WTC11 (cell line): Measurements from ENCODE around the gene BICC1. TPM values are rescaled to one million over a fixed set of nuclear protein-coding genes. Genes with fewer than 3 reads are reported as not detected.

Source experiments
- ATAC-seq: fragments of 200-7000 bp; cut with Tn5 transposase; 2 replicates; pipeline ENCODE4 v1.10.0; 2021; ENCODE audit warnings: mild to moderate bottlenecking, moderate library complexity
- CTCF ChIA-PET: fragments of 300-600 bp; sonication (Branson Sonifier 250); formaldehyde crosslinking; loops from one replicate; lab custom pipeline; 2021; ENCODE audit warnings: antibody characterized with exemption; lab: Charles Lee
- POLR2A ChIA-PET: fragments of 350-600 bp; sonication (Branson Sonifier 250); formaldehyde crosslinking; loops from one replicate; lab custom pipeline; 2021; ENCODE audit warnings: antibody characterized with exemption; lab: Charles Lee
- DNase-seq: peaks from one replicate; pipeline ENCODE4 v3.0.0; 2021; ENCODE audit warnings: low spot score
- H3K27ac Mint-ChIP-seq: 2 replicates; pipeline ENCODE4 v1.8.0; 2021; ENCODE audit warnings: mixed read lengths
- H3K27me3 Mint-ChIP-seq: 2 replicates; pipeline ENCODE4 v1.8.0; 2021; ENCODE audit warnings: low read depth, mild to moderate bottlenecking, moderate library complexity, mixed read lengths
- H3K36me3 Mint-ChIP-seq: 2 replicates; pipeline ENCODE4 v1.8.0; 2021; ENCODE audit warnings: mixed read lengths
- H3K4me1 Mint-ChIP-seq: 2 replicates; pipeline ENCODE4 v1.8.0; 2022; ENCODE audit warnings: mixed read lengths
- H3K4me3 Mint-ChIP-seq: 2 replicates; pipeline ENCODE4 v1.8.0; 2021; ENCODE audit warnings: mild to moderate bottlenecking, moderate library complexity, mixed read lengths
- H3K9me3 Mint-ChIP-seq: 2 replicates; pipeline ENCODE4 v1.8.0; 2021; ENCODE audit warnings: mixed read lengths
- ATF6 ChIP-seq: sonication (generic); formaldehyde crosslinking; IDR thresholded peaks from 2 replicates; pipeline ENCODE4 v1.8.1; 2023; ENCODE audit warnings: mild to moderate bottlenecking, missing genetic modification reagents
- CBFB ChIP-seq: sonication (generic); formaldehyde crosslinking; IDR thresholded peaks from 2 replicates; pipeline ENCODE4 v1.8.1; 2022; ENCODE audit warnings: mild to moderate bottlenecking, low read depth, missing genetic modification reagents
- CDX4 ChIP-seq: fragments of 250-450 bp; sonication (Bioruptor Pico); IDR thresholded peaks from 2 replicates; pipeline ENCODE4 v1.9.0; 2021; ENCODE audit warnings: moderate library complexity, mild to moderate bottlenecking, inconsistent platforms, borderline replicate concordance
- CREM ChIP-seq: sonication (generic); formaldehyde crosslinking; IDR thresholded peaks from 2 replicates; pipeline ENCODE4 v1.8.1; 2022; ENCODE audit warnings: mild to moderate bottlenecking, missing genetic modification reagents, moderate library complexity
- E2F1 ChIP-seq: sonication (generic); formaldehyde crosslinking; IDR thresholded peaks from 2 replicates; pipeline ENCODE4 v1.8.0; 2022; ENCODE audit warnings: mild to moderate bottlenecking, missing genetic modification reagents
- EMX1 ChIP-seq: fragments of 250-450 bp; sonication (Bioruptor Pico); IDR thresholded peaks from 2 replicates; pipeline ENCODE4 v1.8.0; 2021; ENCODE audit warnings: mild to moderate bottlenecking
- FOXK1 ChIP-seq: sonication (generic); formaldehyde crosslinking; IDR thresholded peaks from 2 replicates; pipeline ENCODE4 v1.8.0; 2022; ENCODE audit warnings: mild to moderate bottlenecking, moderate library complexity, missing genetic modification reagents
- FOXP4 ChIP-seq: sonication (generic); formaldehyde crosslinking; IDR thresholded peaks from 2 replicates; pipeline ENCODE4 v1.8.0; 2022; ENCODE audit warnings: mild to moderate bottlenecking, missing genetic modification reagents
- GRHL2 ChIP-seq: fragments of 250-450 bp; sonication (Bioruptor Pico); IDR thresholded peaks from 2 replicates; pipeline ENCODE4 v1.8.0; 2022; ENCODE audit warnings: mild to moderate bottlenecking, moderate library complexity; ENCODE audit not compliant: insufficient replicate concordance, severe bottlenecking
- IRF1 ChIP-seq: sonication (generic); formaldehyde crosslinking; IDR thresholded peaks from 2 replicates; pipeline ENCODE4 v1.8.0; 2023; ENCODE audit warnings: missing genetic modification reagents
- IRF2 ChIP-seq: sonication (generic); formaldehyde crosslinking; IDR thresholded peaks from 2 replicates; pipeline ENCODE4 v1.8.0; 2022; ENCODE audit warnings: low read depth, missing genetic modification reagents, borderline replicate concordance
- NR2C2 ChIP-seq: sonication (generic); formaldehyde crosslinking; IDR thresholded peaks from 2 replicates; pipeline ENCODE4 v1.8.0; 2022; ENCODE audit warnings: mild to moderate bottlenecking, missing genetic modification reagents
- OVOL2 ChIP-seq: fragments of 250-450 bp; sonication (Bioruptor Pico); IDR thresholded peaks from 2 replicates; pipeline ENCODE4 v1.9.0; 2021; ENCODE audit warnings: mild to moderate bottlenecking, borderline replicate concordance
- RELA ChIP-seq: sonication (generic); formaldehyde crosslinking; IDR thresholded peaks from 2 replicates; pipeline ENCODE4 v1.8.1; 2022; ENCODE audit warnings: missing genetic modification reagents, mild to moderate bottlenecking, borderline replicate concordance
- SP1 ChIP-seq: sonication (generic); formaldehyde crosslinking; conservative IDR thresholded peaks from 2 replicates; pipeline ENCODE4 v1.8.1; 2022; ENCODE audit warnings: missing genetic modification reagents
- USF1 ChIP-seq: sonication (generic); formaldehyde crosslinking; IDR thresholded peaks from 2 replicates; pipeline ENCODE4 v1.8.0; 2022; ENCODE audit warnings: mild to moderate bottlenecking, missing genetic modification reagents
- ZNF263 ChIP-seq: sonication (generic); formaldehyde crosslinking; IDR thresholded peaks from 2 replicates; pipeline ENCODE4 v1.8.1; 2022; ENCODE audit warnings: low read depth, mild to moderate bottlenecking, moderate library complexity, missing genetic modification reagents
- ZNF532 ChIP-seq: fragments of 250-450 bp; sonication (Bioruptor Pico); IDR thresholded peaks from 2 replicates; pipeline ENCODE4 v1.9.0; 2021; ENCODE audit warnings: mild to moderate bottlenecking, borderline replicate concordance
- ZNF671 ChIP-seq: fragments of 250-450 bp; sonication (Bioruptor Pico); IDR thresholded peaks from 2 replicates; pipeline ENCODE4 v1.8.0; 2021; ENCODE audit warnings: mild to moderate bottlenecking
- ZSCAN18 ChIP-seq: fragments of 250-450 bp; sonication (Bioruptor Pico); IDR thresholded peaks from 2 replicates; pipeline ENCODE4 v2.1.2; 2022; ENCODE audit warnings: mild to moderate bottlenecking, moderate library complexity
- total RNA-seq: library from RNA; stranded (reverse); gene quantifications from 3 replicates; pipeline ENCODE4 v1.2.3, GENCODE V29; 2021

BICC1 gene
- total RNA-seq, 1 experiment from 2014 or later = 0.61 TPM

- H3K4me1 Mint-ChIP-seq = 0 out of 2 replicates have a peak, but pooled peaks cover 2% of the 10 kb centered on the region
- DNase-seq (no peak), ATAC-seq (no peak)
- TF ChIP-seq RELA (no peak), EMX1 (CRISPR knock-in tag) (no peak), CBFB (no peak), FOXK1 (CRISPR knock-in tag) (no peak), USF1 (CRISPR knock-in tag) (no peak), FOXP4 (no peak), E2F1 (CRISPR knock-in tag) (no peak), SP1 (CRISPR knock-in tag) (no peak), ZNF671 (CRISPR knock-in tag) (no peak), IRF2 (CRISPR knock-in tag) (no peak), ZNF263 (CRISPR knock-in tag) (no peak), CREM (CRISPR knock-in tag) (no peak), OVOL2 (no peak), IRF1 (CRISPR knock-in tag) (no peak), NR2C2 (CRISPR knock-in tag) (no peak)
- ChIA-PET CTCF (interaction anchor here (1.2 kb wide), 1 partner anchor 290 kb away, joined by 3 read pairs; no protein-coding TSS in a partner anchor), POLR2A (no interaction called here)
- H3K4me3 Mint-ChIP-seq = no peak overlapping the region
- 0 out of 2 replicates have a peak, but pooled peaks cover 3% of the 10 kb centered on the region for H3K36me3 Mint-ChIP-seq
- H3K27ac Mint-ChIP-seq = no peak overlapping the region
- no peaks in the 10 kb centered on the region for H3K27me3 Mint-ChIP-seq
- H3K9me3 Mint-ChIP-seq = peaks cover 14% of the 10 kb centered on the region
These were observed 191.6 kb downstream of the BICC1 start for GRCh38 chr10:58704226-58704625.

GRCh38 chr10:58704671-58705141 is 192.0 kb downstream of the BICC1 start:
- 0 out of 2 replicates have a peak, but pooled peaks cover 3% of the 10 kb centered on the region for H3K36me3 Mint-ChIP-seq
- no peaks in the 10 kb centered on the region for H3K27me3 Mint-ChIP-seq
- ChIA-PET POLR2A (no interaction called here), CTCF (interaction anchor here (1.2 kb wide), 1 partner anchor 290 kb away, joined by 3 read pairs; no protein-coding TSS in a partner anchor)
- peaks cover 6% of the 10 kb centered on the region; the same call in 1 of the 2 replicates for H3K4me1 Mint-ChIP-seq
- peaks cover 14% of the 10 kb centered on the region for H3K9me3 Mint-ChIP-seq
- H3K27ac Mint-ChIP-seq = no peak overlapping the region
- no peak overlapping the region for H3K4me3 Mint-ChIP-seq
- ATAC-seq (no peak; the same call in 1 of the 2 replicates), DNase-seq (no peak)
- no peak for TF ChIP-seq FOXP4
- TF ChIP-seq CDX4 (CRISPR knock-in tag) = no peak
- no peak for TF ChIP-seq ATF6 (CRISPR knock-in tag)
- no peak for TF ChIP-seq GRHL2
- no peak for TF ChIP-seq ZSCAN18 (CRISPR knock-in tag)
- TF ChIP-seq ZNF532 (CRISPR knock-in tag) = no peak
